Measurements from ENCODE around the gene BICC1.

- TF ChIP-seq POLR2A (IDR thresholded peaks at IDR 0.05) (no peak), CTCF (IDR thresholded peaks at IDR 0.05) (no peak)
Observed at GRCh38 chr10:58724781-58725180, 212.1 kb downstream of the BICC1 start.
